ENCODE results near the gene GNB1L.

GRCh38 chr22:19901577-19902244, 47.0 kb upstream of the GNB1L start:
- TF ChIP-seq, protein P1, sequence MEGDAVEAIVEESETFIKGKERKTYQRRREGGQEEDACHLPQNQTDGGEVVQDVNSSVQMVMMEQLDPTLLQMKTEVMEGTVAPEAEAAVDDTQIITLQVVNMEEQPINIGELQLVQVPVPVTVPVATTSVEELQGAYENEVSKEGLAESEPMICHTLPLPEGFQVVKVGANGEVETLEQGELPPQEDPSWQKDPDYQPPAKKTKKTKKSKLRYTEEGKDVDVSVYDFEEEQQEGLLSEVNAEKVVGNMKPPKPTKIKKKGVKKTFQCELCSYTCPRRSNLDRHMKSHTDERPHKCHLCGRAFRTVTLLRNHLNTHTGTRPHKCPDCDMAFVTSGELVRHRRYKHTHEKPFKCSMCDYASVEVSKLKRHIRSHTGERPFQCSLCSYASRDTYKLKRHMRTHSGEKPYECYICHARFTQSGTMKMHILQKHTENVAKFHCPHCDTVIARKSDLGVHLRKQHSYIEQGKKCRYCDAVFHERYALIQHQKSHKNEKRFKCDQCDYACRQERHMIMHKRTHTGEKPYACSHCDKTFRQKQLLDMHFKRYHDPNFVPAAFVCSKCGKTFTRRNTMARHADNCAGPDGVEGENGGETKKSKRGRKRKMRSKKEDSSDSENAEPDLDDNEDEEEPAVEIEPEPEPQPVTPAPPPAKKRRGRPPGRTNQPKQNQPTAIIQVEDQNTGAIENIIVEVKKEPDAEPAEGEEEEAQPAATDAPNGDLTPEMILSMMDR (conservative IDR thresholded peaks at IDR 0.05; ENCODE audit: low read depth, low read length): no peak
- TF ChIP-seq EZH2phosphoT487 (IDR thresholded peaks at IDR 0.05; ENCODE audit: borderline replicate concordance, low read length) (no peak), EZH2 (IDR thresholded peaks at IDR 0.05; ENCODE audit: low read length, unreplicated experiment) (no peak)
